Liver (tissue), 9 donors: Measurements from ENCODE around the gene C2CD5. TPM values are rescaled to one million over a fixed set of nuclear protein-coding genes. Genes with fewer than 3 reads are reported as not detected.

Experiments
- DNase-seq: peaks from one replicate; pipeline ENCODE4 v3.0.0-alpha.2; 2017; ENCODE audit warnings: low spot score
- H3K27ac ChIP-seq, 2 donors: one replicate each; pipeline ENCODE4 v1.7.0; 2013; ENCODE audit warnings: inconsistent platforms in 2 of 2, low read length in 2 of 2, control low read depth in 1 of 2, low read depth in 1 of 2, mild to moderate bottlenecking in 1 of 2
- H3K27me3 ChIP-seq, 4 donors: one replicate each; pipeline versions ENCODE4 v1.6.1 to v1.7.0; 2013; ENCODE audit warnings: low read length in 3 of 4, inconsistent platforms in 1 of 4, mild to moderate bottlenecking in 1 of 4, moderate library complexity in 1 of 4; ENCODE audit not compliant: control insufficient read depth in 4 of 4, insufficient read depth in 4 of 4
- H3K36me3 ChIP-seq, 4 donors: one replicate each; pipeline versions ENCODE4 v1.6.1 to v1.7.0; 2013; ENCODE audit warnings: low read length in 3 of 4, mild to moderate bottlenecking in 3 of 4, low read depth in 1 of 4, moderate library complexity in 1 of 4; ENCODE audit not compliant: control insufficient read depth in 4 of 4, insufficient read depth in 3 of 4
- H3K4me1 ChIP-seq, 4 donors: one replicate each; pipeline versions ENCODE4 v1.6.1 to v1.7.0; 2013; ENCODE audit warnings: low read length in 3 of 4, mild to moderate bottlenecking in 3 of 4, moderate library complexity in 1 of 4; ENCODE audit not compliant: control insufficient read depth in 4 of 4, insufficient read depth in 4 of 4
- H3K4me3 ChIP-seq, 3 donors: one replicate each; pipeline versions ENCODE4 v1.6.1 to v1.7.0; 2013; ENCODE audit warnings: low read length in 3 of 3, control low read depth in 1 of 3, low read depth in 1 of 3, mild to moderate bottlenecking in 1 of 3
- H3K9ac ChIP-seq, 2 donors: one replicate each; pipeline ENCODE4 v1.7.0; 2013; ENCODE audit warnings: low read length in 2 of 2, mild to moderate bottlenecking in 2 of 2, moderate library complexity in 2 of 2, control low read depth in 1 of 2, low read depth in 1 of 2
- H3K9me3 ChIP-seq, 4 donors: one replicate each; pipeline versions ENCODE4 v1.6.1 to v1.7.0; 2013; ENCODE audit warnings: low read length in 3 of 4; ENCODE audit not compliant: control insufficient read depth in 4 of 4
- ATF3 ChIP-seq: IDR thresholded peaks from 2 replicates; pipeline ENCODE4 v1.6.1; 2016; ENCODE audit warnings: antibody characterized with exemption
- CTCF ChIP-seq: fragments of 150-350 bp; IDR thresholded peaks from 2 replicates; pipeline ENCODE4 v1.5.1; 2017; ENCODE audit warnings: improper control_type of control experiment, low read depth, low read length; ENCODE audit not compliant: missing input control
- EGR1 ChIP-seq, 2 donors: IDR thresholded peaks; 2 replicates each; pipeline ENCODE4 v1.6.1; 2016 to 2018; ENCODE audit warnings: antibody characterized with exemption in 2 of 2, low read depth in 2 of 2
- FOXA1 ChIP-seq: IDR thresholded peaks from 2 replicates; pipeline ENCODE4 v1.6.1; 2016; ENCODE audit warnings: antibody characterized with exemption
- FOXA2 ChIP-seq: IDR thresholded peaks from 2 replicates; pipeline ENCODE4 v1.6.1; 2016; ENCODE audit warnings: antibody characterized with exemption
- GABPA ChIP-seq, 2 donors: IDR thresholded peaks in 1 of 2; conservative IDR thresholded peaks in 1 of 2; 2 replicates each; pipeline ENCODE4 v1.6.1; 2016; ENCODE audit warnings: antibody characterized with exemption in 2 of 2, mild to moderate bottlenecking in 1 of 2, moderate library complexity in 1 of 2
- HNF4A ChIP-seq, 2 donors: conservative IDR thresholded peaks; 2 replicates each; pipeline ENCODE4 v1.6.1; 2016; ENCODE audit warnings: antibody characterized with exemption in 2 of 2, mild to moderate bottlenecking in 2 of 2
- HNF4G ChIP-seq: IDR thresholded peaks from 2 replicates; pipeline ENCODE4 v1.6.1; 2016; ENCODE audit warnings: antibody characterized with exemption
- JUND ChIP-seq, 2 donors: IDR thresholded peaks; 2 replicates each; pipeline ENCODE4 v1.6.1; 2016; ENCODE audit warnings: antibody characterized with exemption in 2 of 2
- MAX ChIP-seq: IDR thresholded peaks from 2 replicates; pipeline ENCODE4 v1.6.1; 2016; ENCODE audit warnings: antibody characterized with exemption
- NR2F2 ChIP-seq: IDR thresholded peaks from 2 replicates; pipeline ENCODE4 v1.6.1; 2016; ENCODE audit warnings: antibody characterized with exemption
- RAD21 ChIP-seq, 2 donors: IDR thresholded peaks; 2 replicates each; pipeline ENCODE4 v1.6.1; 2016; ENCODE audit warnings: antibody characterized with exemption in 2 of 2, mild to moderate bottlenecking in 2 of 2
- REST ChIP-seq: IDR thresholded peaks from 2 replicates; pipeline ENCODE4 v1.6.1; 2016; ENCODE audit warnings: antibody characterized with exemption, mild to moderate bottlenecking
- RXRA ChIP-seq, 2 donors: IDR thresholded peaks; 2 replicates each; pipeline ENCODE4 v1.6.1; 2017 to 2018; ENCODE audit warnings: antibody characterized with exemption in 2 of 2, mild to moderate bottlenecking in 1 of 2
- SP1 ChIP-seq: IDR thresholded peaks from 2 replicates; pipeline ENCODE4 v1.6.1; 2018; ENCODE audit warnings: antibody characterized with exemption, mild to moderate bottlenecking
- TAF1 ChIP-seq: conservative IDR thresholded peaks from 2 replicates; pipeline ENCODE4 v1.6.1; 2016; ENCODE audit warnings: antibody characterized with exemption, mild to moderate bottlenecking
- YY1 ChIP-seq: IDR thresholded peaks from 2 replicates; pipeline ENCODE4 v1.6.1; 2016; ENCODE audit warnings: antibody characterized with exemption, mild to moderate bottlenecking
- ZBTB33 ChIP-seq: IDR thresholded peaks from 2 replicates; pipeline ENCODE4 v1.6.1; 2016; ENCODE audit warnings: antibody characterized with exemption
- WGBS: extraction: QIAGEN DNeasy Blood & Tissue Kit; methylation state at CpG from one replicate; pipeline ENCODE4 v1.1.7; 2013; 5-methylcytosine and 5-hydroxymethylcytosine counted together
- polyA plus RNA-seq, 2 donors: library from polyadenylated mRNA; stranded (reverse) in 1 of 2; unstranded in 1 of 2; fragments of 200-250 nt in 1 of 2; fragments of >200 nt in 1 of 2; fragmentation: Nextera tagmentation in 1 of 2; extraction: Ambion mirVana in 1 of 2; gene quantifications; one replicate each; pipeline versions ENCODE4 v1.2.1 to v1.2.3, GENCODE V29; 2013 to 2015
- total RNA-seq, 2 donors: library from RNA; depleted of rRNA; stranded (reverse); fragments of >200 nt; gene quantifications; one replicate each; pipeline ENCODE4 v1.2.3, GENCODE V29; 2014
- donor health status: healthy.
- donor health status: healthy.
- donor health status: healthy.
- donor health status: healthy.
- donor health status: healthy.

C2CD5 gene
- total and polyA plus RNA-seq, 4 donors, result 5.8 to 25.0 (median 13.2) TPM

GRCh38 chr12:22467190-22467589, 77.2 kb downstream of the C2CD5 start:
- H3K4me1 ChIP-seq, result no peaks in the 10 kb centered on the region
- no peak overlapping the region for H3K9ac ChIP-seq
- H3K9me3 ChIP-seq, result no peaks in the 10 kb centered on the region
- no peak for TF ChIP-seq ATF3
- TF ChIP-seq YY1, result no peak
- TF ChIP-seq SP1, result no peak
- TF ChIP-seq CTCF, result no peak
- TF ChIP-seq REST, result no peak
- TF ChIP-seq MAX, result no peak
- no peak for TF ChIP-seq HNF4A (conservative IDR thresholded peaks at IDR 0.05)
- TF ChIP-seq ZBTB33, result no peak
- TF ChIP-seq FOXA2, result no peak
- TF ChIP-seq GABPA (IDR thresholded peaks at IDR 0.05 in 1 of 2, conservative IDR thresholded peaks at IDR 0.05 in 1 of 2), result no peak
- no peak for TF ChIP-seq NR2F2
- TF ChIP-seq HNF4G, result no peak
- no peak for TF ChIP-seq TAF1
- TF ChIP-seq RXRA (IDR thresholded peaks at IDR 0.05), result no peak
- no peak for TF ChIP-seq EGR1 (IDR thresholded peaks at IDR 0.05; ENCODE audit: low read depth in 2 of 2)
- TF ChIP-seq RAD21 (IDR thresholded peaks at IDR 0.05), result no peak
- TF ChIP-seq FOXA1, result no peak
- no peak for TF ChIP-seq JUND (IDR thresholded peaks at IDR 0.05)
- H3K4me3 ChIP-seq, result no peak overlapping the region
- 95% methylated on average over 10 of the region's 10 CpGs for WGBS
- no peak overlapping the region for H3K27ac ChIP-seq
- H3K27me3 ChIP-seq, result no peaks in the 10 kb centered on the region
- H3K36me3 ChIP-seq, result peaks cover 2 to 12% (median 10%) of the 10 kb centered on the region in 4 donors
- no peak for DNase-seq

GRCh38 chr12:22463306-22463705, 81.0 kb downstream of the C2CD5 start:
- H3K9ac ChIP-seq, result no peak overlapping the region
- H3K4me1 ChIP-seq, result no peaks in the 10 kb centered on the region
- H3K9me3 ChIP-seq, result no peaks in the 10 kb centered on the region
- peaks cover 0 to 3% (median 2%) of the 10 kb centered on the region in 4 donors for H3K36me3 ChIP-seq
- WGBS, result 95% methylated on average over 2 of the region's 2 CpGs
- no peak overlapping the region for H3K4me3 ChIP-seq
- DNase-seq, result no peak
- H3K27me3 ChIP-seq, result no peaks in the 10 kb centered on the region
- no peak overlapping the region for H3K27ac ChIP-seq
- TF ChIP-seq JUND (IDR thresholded peaks at IDR 0.05) (no peak), EGR1 (IDR thresholded peaks at IDR 0.05; ENCODE audit: low read depth in 2 of 2) (no peak), HNF4G (no peak), GABPA (IDR thresholded peaks at IDR 0.05 in 1 of 2, conservative IDR thresholded peaks at IDR 0.05 in 1 of 2) (no peak), NR2F2 (no peak), SP1 (no peak)
